ENCODE data around the gene EMCN. TPM values are rescaled to one million over a fixed set of nuclear protein-coding genes. Genes with fewer than 3 reads are reported as not detected.

EMCN gene
- total RNA-seq, 1 experiment from 2014 or later: not detected

DNA sequence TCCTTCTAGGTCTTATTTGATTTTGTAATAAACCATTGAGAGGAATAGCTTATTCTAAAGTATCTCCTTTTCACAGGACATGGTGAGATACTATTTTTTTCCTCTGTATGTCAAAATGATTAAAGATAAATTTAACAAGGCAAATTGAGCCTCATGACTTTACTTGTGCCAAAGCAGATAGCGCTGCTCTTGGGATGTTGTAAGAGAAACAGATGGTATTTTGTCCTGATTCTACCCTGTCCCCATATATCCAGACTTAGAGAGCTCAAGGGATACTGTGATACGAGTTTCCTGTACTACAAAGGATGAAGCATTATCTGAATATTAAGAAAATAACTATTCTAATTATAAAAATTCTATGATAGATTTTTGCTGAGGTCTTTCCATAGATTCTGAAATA is 34.0 kb downstream of the EMCN start:
- ATAC-seq (no peak), DNase-seq (ENCODE audit: low read depth, low spot score) (no peak)
- Histone ChIP-seq H4K20me1 (ENCODE audit: insufficient read depth) (no peaks in the 10 kb centered on the region), H3K27me3 (ENCODE audit: insufficient read depth, low read length) (no peaks in the 10 kb centered on the region), H3K27ac (ENCODE audit: low read depth, low read length) (no peak overlapping the region), H3K4me2 (ENCODE audit: low read length) (no peak overlapping the region), H2AFZ (ENCODE audit: low read depth, low read length, poor library complexity, severe bottlenecking) (no peak overlapping the region), H3K36me3 (ENCODE audit: control insufficient read depth in 1 of 2, insufficient read depth in 2 of 2, low read length in 2 of 2) (no peaks in the 10 kb centered on the region), H3K4me3 (replicated peaks in 1 of 2; ENCODE audit: low read depth in 1 of 2, low read length in 2 of 2) (no peak overlapping the region), H3K4me1 (ENCODE audit: control insufficient read depth in 1 of 2, insufficient read depth in 2 of 2, low read length in 2 of 2) (no peaks in the 10 kb centered on the region), H3K9ac (ENCODE audit: low read length) (no peak overlapping the region), H3K9me2 (ENCODE audit: insufficient read depth) (no peaks in the 10 kb centered on the region), H3K79me2 (ENCODE audit: insufficient read depth, low read length) (no peaks in the 10 kb centered on the region), H3K9me3 (ENCODE audit: control insufficient read depth in 1 of 2, insufficient read depth in 1 of 2, low read depth in 1 of 2, low read length in 2 of 2) (no peaks in the 10 kb centered on the region)
- TF ChIP-seq RAD21 (IDR thresholded peaks at IDR 0.05; ENCODE audit: low read depth) (no peak), CEBPB (IDR thresholded peaks at IDR 0.05; ENCODE audit: low read depth) (no peak), SP1 (IDR thresholded peaks at IDR 0.05; ENCODE audit: low read depth) (no peak), EZH2 (IDR thresholded peaks at IDR 0.05) (no peak), ZFX (IDR thresholded peaks at IDR 0.05) (no peak), POLR2AphosphoS5 (IDR thresholded peaks at IDR 0.05; ENCODE audit: low read depth, low read length) (no peak), SIN3A (IDR thresholded peaks at IDR 0.05; ENCODE audit: low read depth) (no peak), ELF1 (IDR thresholded peaks at IDR 0.05; ENCODE audit: borderline replicate concordance, low read depth) (no peak), TCF7L2 (IDR thresholded peaks at IDR 0.05; ENCODE audit: borderline replicate concordance, extremely low read depth, insufficient read depth, insufficient read length) (no peak), JUND (IDR thresholded peaks at IDR 0.05) (no peak), SRF (IDR thresholded peaks at IDR 0.05; ENCODE audit: low read depth) (no peak), POLR2A (IDR thresholded peaks at IDR 0.05; ENCODE audit: borderline replicate concordance, extremely low read depth, insufficient read depth, insufficient read length) (no peak), CBX3 (IDR thresholded peaks at IDR 0.05; ENCODE audit: low read depth) (no peak), EZH2phosphoT487 (IDR thresholded peaks at IDR 0.05; ENCODE audit: borderline replicate concordance) (no peak)
- TF ChIP-seq, protein P1, sequence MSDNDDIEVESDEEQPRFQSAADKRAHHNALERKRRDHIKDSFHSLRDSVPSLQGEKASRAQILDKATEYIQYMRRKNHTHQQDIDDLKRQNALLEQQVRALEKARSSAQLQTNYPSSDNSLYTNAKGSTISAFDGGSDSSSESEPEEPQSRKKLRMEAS (IDR thresholded peaks at IDR 0.05): no peak
- ChIA-PET POLR2A (no interaction called here), RAD21 (ENCODE audit: low non-redundant PET in 1 of 2, low total read pairs in 2 of 2, uncharacterized antibody in 2 of 2, unreplicated experiment in 2 of 2) (no interaction called here), CTCF (no interaction called here)
- intact Hi-C loops (cut with micrococcal nuclease): no loop called here
- no TSS peak for BruUV-seq (replicated peaks)

GRCh38 chr4:100479971-100480370 is 37.9 kb downstream of the EMCN start:
- H3K36me3 ChIP-seq (ENCODE audit: control insufficient read depth in 1 of 2, insufficient read depth in 2 of 2, low read length in 2 of 2): no peaks in the 10 kb centered on the region
- no peaks in the 10 kb centered on the region for H3K9me2 ChIP-seq (ENCODE audit: insufficient read depth)
- no peak for TF ChIP-seq JUND (IDR thresholded peaks at IDR 0.05)
- TF ChIP-seq, protein P1 (IDR thresholded peaks at IDR 0.05): no peak
- TF ChIP-seq SP1 (IDR thresholded peaks at IDR 0.05; ENCODE audit: low read depth): no peak
- TF ChIP-seq ATF3 (IDR thresholded peaks at IDR 0.05): no peak
- no peak for TF ChIP-seq ZBTB33 (IDR thresholded peaks at IDR 0.05; ENCODE audit: extremely low read depth, insufficient replicate concordance, low read length)
- no peak for TF ChIP-seq CBX3 (IDR thresholded peaks at IDR 0.05; ENCODE audit: low read depth)
- TF ChIP-seq EGR1 (IDR thresholded peaks at IDR 0.05; ENCODE audit: low read depth): no peak
- TF ChIP-seq SRF (IDR thresholded peaks at IDR 0.05; ENCODE audit: low read depth): no peak
- no peak for TF ChIP-seq CEBPB (IDR thresholded peaks at IDR 0.05; ENCODE audit: low read depth)
- TF ChIP-seq SIN3A (IDR thresholded peaks at IDR 0.05; ENCODE audit: low read depth): no peak
- no peak for TF ChIP-seq RAD21 (IDR thresholded peaks at IDR 0.05; ENCODE audit: low read depth)
- RAD21 ChIA-PET (ENCODE audit: low non-redundant PET in 1 of 2, low total read pairs in 2 of 2, uncharacterized antibody in 2 of 2, unreplicated experiment in 2 of 2): no interaction called here
- no peaks in the 10 kb centered on the region for H3K9me3 ChIP-seq (ENCODE audit: control insufficient read depth in 1 of 2, insufficient read depth in 1 of 2, low read depth in 1 of 2, low read length in 2 of 2)
- no peak for DNase-seq (ENCODE audit: low read depth, low spot score)
- no peaks in the 10 kb centered on the region for H3K79me2 ChIP-seq (ENCODE audit: insufficient read depth, low read length)
- no peak overlapping the region for H3K4me3 ChIP-seq (replicated peaks in 1 of 2; ENCODE audit: low read depth in 1 of 2, low read length in 2 of 2)
- intact Hi-C loops (cut with micrococcal nuclease): no loop called here
- H3K27me3 ChIP-seq (ENCODE audit: insufficient read depth, low read length): no peaks in the 10 kb centered on the region
- CTCF ChIA-PET: no interaction called here
- no peak overlapping the region for H3K9ac ChIP-seq (ENCODE audit: low read length)
- no TSS peak for BruUV-seq (replicated peaks)
- H3K4me2 ChIP-seq (ENCODE audit: low read length): no peak overlapping the region
- POLR2A ChIA-PET: no interaction called here
- no peaks in the 10 kb centered on the region for H3K4me1 ChIP-seq (ENCODE audit: control insufficient read depth in 1 of 2, insufficient read depth in 2 of 2, low read length in 2 of 2)
- H2AFZ ChIP-seq (ENCODE audit: low read depth, low read length, poor library complexity, severe bottlenecking): no peak overlapping the region
- H3K27ac ChIP-seq (ENCODE audit: low read depth, low read length): no peak overlapping the region
- ATAC-seq: no peak
- H4K20me1 ChIP-seq (ENCODE audit: insufficient read depth): no peaks in the 10 kb centered on the region

All from HCT116 (cell line).